SW 1271 (cell line): ENCODE results near the gene MDFIC2.

Source experiments
- DNase-seq, 2 experiments: peaks; one replicate each; lab custom pipeline; 2025; lab: John Stamatoyannopoulos, UW

Gene MDFIC2

GRCh38 chr3:70180664-70181063 is 131.8 kb downstream of the MDFIC2 start:
- no peak for DNase-seq

DNA sequence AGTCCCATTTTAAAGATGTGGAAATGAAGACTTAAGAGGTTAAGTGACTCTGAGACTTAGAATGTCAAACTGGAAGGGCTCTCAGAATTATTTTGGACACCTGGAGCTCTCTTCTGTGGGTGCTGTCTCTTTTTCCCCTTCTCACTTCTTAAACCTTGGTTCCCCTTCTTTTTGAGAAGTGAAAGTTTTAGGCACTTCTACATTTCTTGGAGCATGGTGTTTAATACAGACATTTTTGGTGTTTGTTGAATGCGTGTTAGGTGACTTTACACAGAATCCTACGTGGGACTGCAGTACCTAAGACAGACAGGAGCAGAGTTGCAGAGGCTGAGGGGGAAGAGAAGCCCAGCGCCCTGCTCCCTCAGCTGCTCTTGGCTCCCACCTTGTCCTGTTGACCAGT is 133.3 kb downstream of the MDFIC2 start:
- DNase-seq, result no peak

GRCh38 chr3:70177881-70178645 is 134.4 kb downstream of the MDFIC2 start:
- no peak for DNase-seq

- DNase-seq, result no peak
Measured at GRCh38 chr3:70176224-70176623, 136.2 kb downstream of the MDFIC2 start.

GRCh38 chr3:70156808-70157207 is 155.6 kb downstream of the MDFIC2 start:
- no peak for DNase-seq

GRCh38 chr3:70150599-70150998 is 161.8 kb downstream of the MDFIC2 start:
- no peak for DNase-seq

DNA sequence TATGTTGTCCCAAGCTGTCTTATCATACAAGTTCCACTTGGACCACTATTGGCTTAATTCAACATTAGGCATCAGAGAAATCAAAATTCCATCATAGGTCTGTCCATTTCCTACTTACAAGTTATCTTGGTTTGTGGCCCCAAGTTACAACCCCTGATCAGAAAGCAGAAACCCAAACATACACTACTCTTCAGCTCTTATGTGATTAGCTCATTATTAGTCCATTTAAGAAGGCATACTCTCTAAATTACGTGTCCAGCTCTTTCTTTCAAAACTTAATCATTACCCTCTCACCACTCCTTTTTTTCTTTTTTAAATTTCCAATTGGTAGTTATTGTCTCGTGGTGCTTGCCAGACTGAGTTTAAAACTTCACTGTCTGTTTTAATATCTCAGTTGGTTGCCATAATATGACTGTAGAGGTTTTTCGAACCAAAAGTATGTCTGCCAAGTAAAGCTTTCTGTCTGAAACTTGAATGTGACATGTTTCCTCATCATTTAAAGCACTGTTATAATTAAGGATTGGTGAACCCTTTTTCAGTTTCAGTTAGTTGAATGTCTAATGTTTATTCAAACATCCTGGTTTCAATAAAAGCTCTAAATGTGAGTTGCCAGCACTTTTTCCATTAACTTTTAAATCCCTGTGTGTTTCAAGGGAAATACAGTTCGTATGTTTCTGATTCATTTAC is 162.6 kb downstream of the MDFIC2 start:
- no peak for DNase-seq
